ENCODE results near the gene RASGRF1.
"Not testable (repeated sequence)": the region's sequence is repeated elsewhere in the genome, so short reads cannot be mapped to it uniquely, and the experiment has no call there.

Gene RASGRF1, protein sequence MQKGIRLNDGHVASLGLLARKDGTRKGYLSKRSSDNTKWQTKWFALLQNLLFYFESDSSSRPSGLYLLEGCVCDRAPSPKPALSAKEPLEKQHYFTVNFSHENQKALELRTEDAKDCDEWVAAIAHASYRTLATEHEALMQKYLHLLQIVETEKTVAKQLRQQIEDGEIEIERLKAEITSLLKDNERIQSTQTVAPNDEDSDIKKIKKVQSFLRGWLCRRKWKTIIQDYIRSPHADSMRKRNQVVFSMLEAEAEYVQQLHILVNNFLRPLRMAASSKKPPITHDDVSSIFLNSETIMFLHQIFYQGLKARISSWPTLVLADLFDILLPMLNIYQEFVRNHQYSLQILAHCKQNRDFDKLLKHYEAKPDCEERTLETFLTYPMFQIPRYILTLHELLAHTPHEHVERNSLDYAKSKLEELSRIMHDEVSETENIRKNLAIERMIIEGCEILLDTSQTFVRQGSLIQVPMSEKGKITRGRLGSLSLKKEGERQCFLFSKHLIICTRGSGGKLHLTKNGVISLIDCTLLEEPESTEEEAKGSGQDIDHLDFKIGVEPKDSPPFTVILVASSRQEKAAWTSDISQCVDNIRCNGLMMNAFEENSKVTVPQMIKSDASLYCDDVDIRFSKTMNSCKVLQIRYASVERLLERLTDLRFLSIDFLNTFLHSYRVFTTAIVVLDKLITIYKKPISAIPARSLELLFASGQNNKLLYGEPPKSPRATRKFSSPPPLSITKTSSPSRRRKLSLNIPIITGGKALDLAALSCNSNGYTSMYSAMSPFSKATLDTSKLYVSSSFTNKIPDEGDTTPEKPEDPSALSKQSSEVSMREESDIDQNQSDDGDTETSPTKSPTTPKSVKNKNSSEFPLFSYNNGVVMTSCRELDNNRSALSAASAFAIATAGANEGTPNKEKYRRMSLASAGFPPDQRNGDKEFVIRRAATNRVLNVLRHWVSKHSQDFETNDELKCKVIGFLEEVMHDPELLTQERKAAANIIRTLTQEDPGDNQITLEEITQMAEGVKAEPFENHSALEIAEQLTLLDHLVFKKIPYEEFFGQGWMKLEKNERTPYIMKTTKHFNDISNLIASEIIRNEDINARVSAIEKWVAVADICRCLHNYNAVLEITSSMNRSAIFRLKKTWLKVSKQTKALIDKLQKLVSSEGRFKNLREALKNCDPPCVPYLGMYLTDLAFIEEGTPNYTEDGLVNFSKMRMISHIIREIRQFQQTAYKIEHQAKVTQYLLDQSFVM (N-terminal part only)

DNA sequence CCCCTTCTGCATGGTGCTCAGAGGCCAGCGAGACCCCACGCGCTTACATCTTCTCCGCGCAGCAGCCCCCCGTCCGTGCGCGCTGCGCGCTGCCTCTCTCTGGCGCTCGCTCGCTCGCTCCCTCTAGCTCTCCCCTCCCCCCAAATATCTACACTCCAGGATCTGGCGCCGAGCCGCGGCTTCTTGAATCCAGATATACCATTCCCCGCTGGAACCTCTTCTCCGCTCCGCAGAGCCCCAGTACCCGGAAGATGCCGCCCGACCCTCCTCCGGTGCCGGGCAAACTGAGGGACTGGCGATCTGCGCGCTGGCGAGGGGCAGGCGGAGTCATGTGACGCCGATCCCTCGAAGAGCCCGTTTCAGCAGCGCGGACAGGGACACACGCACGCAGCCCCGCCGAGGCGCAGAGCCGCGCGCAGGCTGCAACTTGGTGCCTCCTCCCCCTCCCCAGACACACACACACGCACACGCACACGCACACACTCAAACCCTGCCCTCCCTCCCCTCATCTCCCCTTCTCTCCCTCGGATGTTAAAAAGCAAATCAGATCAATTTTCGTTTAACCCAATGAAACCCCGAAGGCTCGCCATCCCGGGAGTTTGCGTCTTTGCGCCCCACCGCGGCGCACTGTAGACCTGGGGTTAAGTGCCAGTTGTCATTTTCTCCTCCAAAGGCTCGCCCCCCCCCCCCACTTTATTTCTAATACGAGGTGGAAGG, at the start of gene RASGRF1:
Gene RASGRF1, minus strand, starts transcription at position 294 of the 717 bp plus-strand sequence. Its CDS starts 282 bp downstream, at position 12.
- no peak for DNase-seq

DNA sequence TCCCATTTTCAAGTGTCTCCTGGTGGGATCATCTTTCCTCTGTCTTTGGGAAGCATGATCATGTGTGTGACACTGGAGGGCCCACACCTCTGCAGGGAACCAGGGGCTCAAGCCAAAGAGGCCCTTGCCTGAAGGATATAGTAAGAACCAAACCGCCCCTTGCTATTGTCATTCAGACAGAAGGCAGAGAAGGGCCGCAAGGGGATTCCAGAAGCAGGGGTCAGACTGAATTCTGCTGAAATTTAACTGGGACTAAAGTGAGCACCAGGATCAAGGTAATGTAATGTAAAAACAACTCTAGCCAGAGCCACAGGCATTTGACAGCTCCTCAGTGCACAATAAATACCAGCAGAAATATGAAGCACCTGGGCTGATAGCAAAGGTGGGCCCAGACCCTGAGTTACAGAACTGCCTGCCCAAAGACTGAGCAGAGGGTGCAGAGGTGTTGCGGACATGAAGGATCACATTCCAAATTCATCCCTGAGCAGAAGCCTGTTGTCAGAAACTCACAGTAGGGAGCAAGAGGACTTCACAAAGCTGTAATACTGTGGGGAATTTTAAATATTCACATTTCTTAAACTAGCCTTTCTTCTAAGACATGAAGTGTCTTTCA, 46.0 kb upstream of the RASGRF1 start:
- DNase-seq, result no peak

DNA sequence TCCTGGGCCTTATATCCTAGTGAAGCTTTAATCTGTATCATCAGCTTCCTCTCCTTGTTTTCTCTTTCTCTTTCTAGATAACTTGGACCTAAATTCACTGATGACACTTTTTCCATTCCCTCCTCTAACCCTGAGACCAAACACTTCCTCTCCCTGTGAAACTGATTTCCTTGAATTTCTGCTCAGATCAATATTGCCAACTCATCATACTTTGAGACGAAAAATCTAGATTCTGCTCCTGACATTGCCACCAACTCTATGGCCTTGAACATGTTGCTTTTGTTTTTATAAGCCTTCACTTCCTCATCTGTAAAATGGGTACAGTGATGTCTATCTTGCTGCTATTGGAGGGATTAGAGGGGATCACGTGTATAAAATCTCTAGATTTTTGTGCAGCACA, 42.7 kb upstream of the RASGRF1 start:
- no peak for DNase-seq

DNA sequence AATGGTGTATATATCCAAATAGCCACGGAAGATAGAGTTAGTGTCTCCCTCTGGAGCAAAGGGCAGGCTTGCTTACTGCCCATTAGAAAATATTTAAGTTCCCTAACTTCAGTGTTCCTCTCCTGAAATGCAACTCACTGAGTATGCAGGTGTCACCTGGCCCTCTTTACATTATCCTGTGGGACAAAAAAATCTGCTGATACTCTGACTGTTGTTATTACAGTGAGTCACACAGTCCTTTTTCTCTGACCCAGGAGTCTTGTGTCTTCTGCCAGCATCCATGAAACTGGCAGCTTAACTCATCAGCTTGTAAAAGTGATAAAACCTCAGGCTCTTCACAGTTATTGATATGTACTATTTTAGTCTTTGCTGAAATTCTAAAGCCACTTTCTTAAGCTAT, 42.2 kb upstream of the RASGRF1 start:
- no peak for DNase-seq

DNA sequence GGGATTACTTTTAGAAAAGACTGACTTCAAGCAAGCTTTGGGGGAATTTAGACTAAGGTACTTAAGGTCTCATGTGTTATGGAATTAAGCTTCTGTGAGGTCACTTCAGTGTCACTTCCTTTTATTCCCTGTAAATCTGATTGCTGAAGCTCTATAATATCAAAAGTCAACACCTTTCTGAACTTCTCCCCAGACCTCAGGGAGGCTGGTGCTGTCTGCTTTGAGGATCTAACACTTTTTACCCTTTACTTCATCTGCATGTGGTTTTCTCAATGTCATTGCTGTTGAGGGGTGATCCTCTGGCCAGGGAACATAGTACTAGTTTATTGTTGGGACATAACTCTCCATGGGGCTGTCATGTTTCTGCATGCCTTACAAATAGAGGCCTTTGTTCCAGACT, 41.8 kb upstream of the RASGRF1 start:
- no peak for DNase-seq

DNA sequence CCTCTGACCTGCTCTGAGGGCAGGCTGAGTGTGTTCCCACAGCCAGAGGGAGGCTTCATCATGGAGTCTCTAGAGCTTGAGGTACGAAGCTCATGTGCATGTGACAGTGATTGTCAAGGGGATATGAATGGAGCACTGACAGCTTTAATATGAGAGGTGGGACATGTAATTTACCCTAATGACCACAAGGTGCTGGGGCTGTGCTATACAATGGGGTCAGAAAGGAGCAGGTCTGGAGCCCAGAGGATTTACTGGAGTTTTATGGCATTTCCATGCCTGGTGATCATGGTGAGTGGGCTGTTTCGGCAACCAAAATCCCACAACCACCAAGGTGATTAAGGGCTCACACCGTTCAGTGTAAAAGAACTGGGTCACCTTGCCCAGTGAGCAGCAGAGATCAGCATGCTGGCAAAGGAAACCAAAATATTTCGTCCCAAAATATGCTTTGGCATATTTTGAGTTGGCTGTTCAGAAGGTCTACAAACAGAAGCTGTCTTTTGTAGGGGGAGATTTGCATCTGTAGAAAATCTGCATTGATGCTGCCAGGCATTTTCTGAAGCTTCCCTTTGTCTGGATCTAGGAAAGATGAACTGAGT, 40.1 kb upstream of the RASGRF1 start:
- DNase-seq, result no peak

DNA sequence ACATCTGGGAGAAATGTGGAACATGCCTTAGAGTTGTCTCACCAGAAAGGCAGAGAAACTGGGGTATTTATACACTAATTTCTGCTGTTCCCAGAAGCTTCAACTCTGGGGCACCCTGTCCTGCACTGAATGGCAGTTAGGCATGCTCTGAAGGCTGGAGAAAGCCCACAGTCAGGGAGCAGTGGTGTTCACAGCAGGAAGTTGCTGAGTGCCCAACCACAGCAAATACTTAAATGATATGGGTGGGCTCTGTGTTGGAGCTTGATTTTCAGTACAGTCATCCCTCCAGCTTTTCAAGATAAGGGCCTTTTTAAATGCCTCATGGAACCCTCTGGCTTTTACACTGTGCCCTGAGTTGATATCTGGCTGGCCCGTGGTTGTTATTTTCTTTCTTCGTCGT, 38.7 kb upstream of the RASGRF1 start:
- DNase-seq, result no peak

DNA sequence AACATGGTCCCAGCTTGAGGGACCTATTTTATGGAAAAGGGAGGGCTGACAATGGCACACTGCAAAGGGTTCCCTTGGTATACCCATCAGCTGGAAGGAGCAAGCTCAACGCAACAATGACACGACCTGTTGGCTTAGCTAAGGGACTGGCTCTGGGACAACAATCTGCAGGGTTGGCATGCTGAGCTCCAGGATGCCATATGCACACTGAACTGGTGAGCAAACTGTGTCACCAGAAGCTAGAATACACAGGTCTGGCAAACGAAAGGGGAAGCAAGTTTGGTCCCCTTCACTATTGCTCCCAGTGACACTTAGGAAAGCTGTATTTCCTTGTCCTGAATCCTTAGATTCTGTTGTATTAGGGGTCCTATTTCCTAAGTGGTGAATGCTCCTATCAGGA, 38.0 kb upstream of the RASGRF1 start:
- DNase-seq, result no peak

DNA sequence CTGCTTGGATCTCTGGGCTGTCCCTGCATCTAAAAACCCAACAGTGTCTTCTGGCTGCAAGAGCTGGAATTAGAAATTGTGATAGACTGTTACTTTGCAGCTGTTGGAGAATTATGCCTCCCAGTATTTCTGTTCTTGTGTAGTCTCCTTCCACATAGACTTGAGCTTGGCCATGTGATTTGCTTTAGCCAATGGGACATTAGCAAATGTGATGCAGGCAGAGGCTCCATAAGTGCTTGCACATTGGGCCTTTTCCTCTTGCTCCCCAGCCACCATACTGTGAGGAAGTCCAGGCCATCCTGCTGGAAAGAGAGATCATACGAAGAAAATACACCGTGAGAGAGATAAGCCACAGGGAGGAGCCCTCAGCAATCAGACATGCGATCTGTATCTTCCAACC, 33.8 kb upstream of the RASGRF1 start:
- DNase-seq, result no peak

DNA sequence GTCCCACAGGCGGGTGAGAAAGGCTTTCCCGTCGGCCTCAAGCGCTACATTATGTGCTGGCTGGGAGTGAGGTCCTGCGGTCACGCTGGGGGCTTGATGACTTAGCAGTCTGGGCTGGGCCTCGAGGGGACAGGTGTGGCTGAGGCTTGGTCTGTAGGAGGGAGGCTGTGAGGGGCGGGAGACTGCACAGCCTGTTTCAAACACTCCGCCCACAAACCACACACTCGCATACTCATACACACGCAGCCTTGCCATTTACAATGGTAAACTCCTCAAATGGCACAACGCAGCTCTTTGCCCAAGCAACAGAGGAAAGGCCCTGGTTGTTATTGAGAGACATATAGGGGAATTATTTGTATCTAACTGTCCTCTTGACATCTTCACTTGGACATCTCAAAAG, 32.4 kb upstream of the RASGRF1 start:
- DNase-seq, result no peak

DNA sequence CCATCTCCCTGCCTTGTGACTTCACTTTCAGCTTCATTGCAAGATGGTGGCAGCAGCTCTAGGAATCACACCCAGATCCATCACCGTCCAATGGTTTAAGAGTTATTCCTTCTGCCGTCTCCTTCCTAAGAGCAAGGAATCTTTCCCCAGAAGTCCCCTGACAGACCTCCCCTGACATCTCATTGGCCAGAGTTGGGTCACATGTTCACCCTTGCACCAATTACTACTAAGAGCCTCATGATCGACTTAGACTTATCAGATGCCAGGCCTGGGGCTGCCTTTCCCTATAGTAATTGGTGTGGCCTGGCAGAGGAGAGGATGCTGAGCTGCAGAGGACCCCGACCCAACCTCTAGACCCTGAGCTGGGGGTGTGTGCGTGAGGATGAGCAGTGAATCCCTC, 31.8 kb upstream of the RASGRF1 start:
- DNase-seq, result no peak

DNA sequence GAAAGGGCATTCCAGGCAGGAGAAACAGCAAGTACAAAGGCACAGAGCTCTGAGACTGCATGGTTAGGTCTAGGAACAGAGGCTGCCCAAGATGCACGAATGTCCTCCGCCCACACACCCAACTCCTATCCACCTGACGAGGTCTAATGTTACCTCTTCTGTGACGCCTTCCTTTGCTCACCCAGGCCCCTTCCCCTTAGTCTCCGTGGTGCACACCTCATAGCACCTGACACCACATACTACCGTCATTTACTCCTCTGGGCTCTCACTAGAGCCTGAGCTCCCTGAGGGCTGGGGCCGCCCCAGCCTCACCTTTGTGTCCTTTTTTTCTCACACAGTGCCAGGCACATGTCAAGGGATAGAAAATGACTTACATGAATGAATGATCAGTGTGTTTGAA, 31.0 kb upstream of the RASGRF1 start:
- DNase-seq, result no peak

DNA sequence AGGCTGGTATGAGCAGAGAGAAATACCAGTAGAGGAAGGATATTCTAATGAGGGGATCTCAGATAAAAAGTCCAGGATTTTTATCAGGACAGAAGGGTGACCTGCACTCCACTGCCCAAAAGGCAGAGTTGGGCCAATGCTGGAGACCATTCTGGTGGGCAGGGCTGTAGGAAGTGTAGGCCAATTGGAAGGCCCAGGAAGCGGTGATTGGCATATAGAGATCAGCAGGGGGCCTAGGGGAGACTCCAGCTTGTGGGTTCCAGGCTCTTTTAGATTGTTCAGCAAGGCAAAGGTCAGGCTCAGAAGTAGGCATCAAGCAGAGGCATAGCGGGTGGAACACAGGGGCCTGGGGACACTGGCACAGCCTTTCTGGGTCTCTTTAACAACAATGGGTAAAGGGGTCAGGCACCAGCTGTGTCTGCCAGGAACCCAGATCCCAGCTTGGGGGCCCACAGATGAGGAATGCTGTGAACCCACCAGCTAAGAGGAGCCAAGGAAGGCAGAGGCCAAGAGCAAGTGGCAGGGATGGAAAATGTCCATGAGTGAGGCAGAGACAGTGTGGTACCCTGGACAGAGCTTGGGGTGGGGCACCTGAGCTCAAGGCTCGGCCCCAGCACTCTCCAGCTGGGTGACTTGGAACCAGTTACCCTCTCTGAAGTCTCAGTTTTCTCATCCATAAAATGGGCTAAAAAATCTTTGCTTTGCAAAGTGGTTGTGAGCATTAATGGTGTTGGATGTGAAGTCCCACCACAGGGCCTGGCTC, 27.0 kb upstream of the RASGRF1 start:
- no peak for DNase-seq

DNA sequence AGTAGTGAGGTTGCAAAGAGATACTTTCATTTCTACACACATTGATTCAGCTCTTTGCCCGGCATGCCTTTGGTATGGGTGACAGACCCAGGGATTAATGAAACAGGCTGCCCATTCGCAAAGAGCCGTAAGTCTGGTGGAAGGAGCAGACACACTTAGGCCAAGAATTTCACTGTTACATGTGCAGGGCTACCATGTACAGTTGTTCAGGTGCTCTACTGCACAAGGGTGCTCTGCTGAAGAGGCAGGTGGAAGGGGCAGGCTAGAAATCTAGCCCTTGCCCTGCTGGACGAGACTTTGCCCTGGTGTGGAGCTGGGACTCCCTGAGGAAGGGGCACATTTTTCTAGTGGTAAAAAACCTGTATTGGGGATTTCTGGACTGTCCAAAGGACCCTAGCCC, 26.2 kb upstream of the RASGRF1 start:
- DNase-seq, result no peak

DNA sequence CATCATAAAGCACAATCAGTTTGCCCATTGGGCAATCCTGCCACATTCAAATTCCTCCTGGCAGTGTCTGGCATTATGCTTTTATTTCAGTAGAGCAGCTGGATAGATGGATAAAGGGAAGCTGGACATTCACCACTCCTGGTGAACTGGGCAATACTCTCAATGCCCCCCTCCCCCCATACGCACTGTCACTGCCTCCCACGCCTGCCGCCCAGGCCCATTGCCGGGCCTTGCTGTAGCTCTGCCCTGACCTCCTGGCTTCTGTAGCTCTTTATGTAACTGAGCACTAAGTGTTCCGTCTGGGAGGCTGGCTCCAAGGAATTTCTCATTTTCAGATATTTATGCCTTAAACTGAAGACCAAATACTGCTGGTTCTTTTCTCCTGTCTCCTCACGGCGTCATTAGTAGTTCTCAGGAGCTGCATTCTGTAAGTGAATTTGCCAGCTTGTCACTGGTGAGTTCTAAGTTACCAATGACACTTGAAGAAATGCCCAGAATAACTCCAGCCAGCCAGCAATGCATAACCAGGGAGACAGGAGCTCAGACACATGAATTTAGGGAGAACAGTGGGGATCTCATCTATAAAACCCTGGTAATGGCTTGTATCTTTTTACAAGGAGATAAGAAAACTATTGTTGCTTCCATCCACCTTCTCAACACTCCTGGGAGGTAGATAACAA, 25.5 kb upstream of the RASGRF1 start:
- no peak for DNase-seq

DNA sequence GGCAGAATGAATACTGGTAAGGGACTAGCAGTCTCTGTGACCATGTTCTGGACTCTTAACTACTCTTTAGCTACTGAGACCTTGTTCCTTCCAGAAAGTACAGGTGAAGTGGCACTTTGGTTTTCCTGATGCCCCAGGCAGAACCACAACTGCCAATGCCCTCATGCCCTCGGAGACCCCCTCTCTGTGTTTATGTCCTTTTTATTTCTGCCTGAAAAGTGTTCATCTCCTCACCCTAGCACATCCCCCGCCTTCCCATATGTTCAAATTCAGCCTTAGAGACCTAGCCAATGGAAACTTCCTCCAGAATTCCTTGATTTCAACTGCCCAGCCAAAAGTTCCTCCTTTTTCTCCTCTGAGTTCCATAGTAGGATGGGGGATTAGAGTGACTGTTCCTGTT, 23.3 kb upstream of the RASGRF1 start:
- DNase-seq, result no peak

DNA sequence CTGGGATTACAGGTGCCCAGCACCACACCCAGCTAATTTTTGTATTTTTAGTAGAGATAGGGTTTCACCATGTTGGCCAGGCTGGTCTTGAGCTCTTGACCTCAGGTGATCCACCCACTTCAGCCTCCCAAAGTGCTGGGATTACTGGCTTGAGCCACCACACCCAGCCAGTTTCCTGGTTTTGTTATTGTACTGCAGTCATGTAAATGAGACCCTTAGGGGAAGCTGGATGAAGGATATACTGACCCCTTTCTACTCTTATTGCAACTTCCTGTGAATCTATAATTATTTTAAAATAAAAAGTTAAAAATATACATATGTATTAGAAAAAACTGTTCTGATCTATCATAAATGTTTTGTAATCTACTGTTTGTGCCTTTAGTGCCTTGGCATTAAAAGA, 20.8 kb upstream of the RASGRF1 start:
- not testable (repeated sequence) for DNase-seq

DNA sequence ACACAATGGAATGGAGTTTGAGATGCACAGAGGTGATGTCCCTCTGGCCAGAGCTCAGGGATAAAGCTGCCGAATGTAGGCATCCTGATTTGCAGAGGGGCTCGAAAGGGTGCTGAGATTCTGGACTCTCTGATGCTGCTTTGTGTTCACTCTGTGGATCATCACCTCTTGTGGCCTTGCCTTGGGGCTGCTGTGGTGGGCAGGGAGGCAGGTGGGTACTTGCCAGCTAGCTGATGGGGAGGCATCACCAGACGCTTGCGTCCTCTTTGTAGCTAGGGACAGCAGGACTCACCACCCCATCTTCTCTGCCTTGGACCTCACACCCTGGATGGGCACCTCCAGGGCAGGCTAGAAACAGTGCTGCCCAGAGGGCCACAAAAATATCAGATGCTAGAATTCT, 14.6 kb upstream of the RASGRF1 start:
- DNase-seq, result no peak

DNA sequence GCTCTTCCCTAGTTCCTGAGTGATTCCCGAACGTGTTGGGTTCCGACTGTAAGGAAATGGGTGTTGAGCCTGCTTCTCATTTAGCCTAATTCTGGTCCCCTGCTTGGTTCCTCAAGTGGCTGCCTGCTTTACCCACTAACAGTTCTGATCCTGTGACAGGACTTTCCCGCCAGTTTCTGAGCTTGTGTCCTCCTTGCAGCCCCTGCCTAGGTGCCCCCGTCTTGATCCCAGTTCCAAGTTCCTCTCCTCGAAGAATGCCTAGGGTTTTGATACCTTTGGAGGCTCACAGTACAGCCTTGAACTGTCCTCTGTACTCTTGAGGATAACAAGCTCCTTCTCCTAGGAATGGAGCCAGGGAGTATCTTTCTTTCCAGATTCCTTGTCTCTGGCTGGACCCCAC, 12.0 kb upstream of the RASGRF1 start:
- no peak for DNase-seq

DNA sequence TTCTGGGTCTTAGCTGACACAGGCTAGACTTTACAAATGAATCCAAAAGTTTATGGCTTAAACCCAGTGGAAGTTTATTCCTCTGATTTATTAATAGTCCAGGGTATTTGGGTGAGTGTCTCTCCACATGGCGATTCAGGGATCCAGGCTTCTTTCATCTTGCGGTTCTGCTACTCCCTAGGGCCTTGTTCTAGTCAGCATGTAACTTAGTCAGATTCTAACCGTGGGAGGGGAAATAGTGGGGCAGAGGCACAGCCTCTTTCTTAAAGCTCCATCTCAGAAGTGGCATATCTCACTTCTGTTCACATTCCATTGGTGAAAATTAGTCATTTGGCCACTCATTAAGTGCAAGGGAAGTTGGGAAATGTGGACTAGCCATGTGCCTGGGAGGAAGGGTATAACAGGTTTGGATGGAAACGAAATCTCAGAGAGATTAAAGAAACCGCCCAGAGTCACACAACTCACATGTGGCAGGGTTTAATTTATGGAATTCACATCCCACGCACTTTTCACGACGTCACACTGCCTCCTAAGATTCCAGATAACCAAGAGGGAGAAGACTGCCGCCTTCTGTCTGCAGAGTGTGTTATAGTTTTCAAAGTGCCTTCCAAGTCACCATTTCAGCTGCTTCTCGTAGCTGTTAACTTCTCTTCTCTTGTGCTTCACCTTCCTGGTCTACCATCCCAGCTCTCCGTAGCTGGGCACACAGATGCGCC, 11.4 kb upstream of the RASGRF1 start:
- DNase-seq, result no peak

Data from CD4-positive, alpha-beta T cell treated with Interleukin-6 for 4 hours (primary cell).